Myometrial cell (primary cell): ENCODE results near the gene FAAH. TPM values are rescaled to one million over a fixed set of nuclear protein-coding genes. Genes with fewer than 3 reads are reported as not detected.

Experiments
- total RNA-seq: library from RNA; depleted of rRNA; stranded (reverse); fragments of >200 nt; gene quantifications from 2 replicates; pipeline ENCODE4 v1.2.3, GENCODE V29; 2015

FAAH gene
- 0.29 and 0.89 TPM in 2 replicates for total RNA-seq

DNA sequence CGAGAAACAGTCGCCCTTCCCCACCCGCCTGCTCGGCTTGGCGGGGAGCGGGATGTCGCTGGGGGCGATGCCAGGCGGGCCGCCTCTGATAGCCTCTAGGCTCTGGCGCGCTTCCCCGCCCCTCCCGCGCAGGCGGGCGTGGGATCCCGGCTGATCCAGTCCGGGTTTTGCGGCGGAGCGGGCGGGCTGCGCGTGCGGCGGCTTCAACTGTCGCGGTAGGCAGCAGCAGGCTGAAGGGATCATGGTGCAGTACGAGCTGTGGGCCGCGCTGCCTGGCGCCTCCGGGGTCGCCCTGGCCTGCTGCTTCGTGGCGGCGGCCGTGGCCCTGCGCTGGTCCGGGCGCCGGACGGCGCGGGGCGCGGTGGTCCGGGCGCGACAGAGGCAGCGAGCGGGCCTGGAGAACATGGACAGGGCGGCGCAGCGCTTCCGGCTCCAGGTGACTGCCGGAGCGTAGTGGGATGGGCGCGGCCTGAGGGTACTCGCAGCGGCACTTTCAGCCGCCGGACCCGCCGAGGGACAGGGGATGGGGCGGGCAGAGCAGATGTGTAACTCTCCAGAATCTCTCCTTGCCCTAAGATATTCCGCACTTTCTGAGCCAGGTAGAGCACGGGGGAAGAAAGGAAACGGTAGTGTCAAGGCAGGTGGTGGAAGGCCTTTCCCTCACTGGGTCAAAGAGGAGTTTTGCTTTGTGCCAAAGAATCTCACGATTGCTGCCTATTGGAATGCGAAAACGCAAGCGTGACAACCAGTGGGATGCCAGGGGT, at the start of gene FAAH:
Gene FAAH, plus strand, starts transcription at position 210 of the 764 bp plus-strand sequence. Its CDS starts 32 bp downstream, at position 242.

Other genes with a start within 250 kb of the FAAH start
- gene TSPAN1, start 219.2 kb upstream of the FAAH start, total RNA-seq, result 0.29 TPM in 1 of 2 replicates, not detected in the other
- gene P3R3URF, start 217.8 kb upstream of the FAAH start, total RNA-seq, result not detected in 2 replicates
- gene POMGNT1, start 195.9 kb upstream of the FAAH start, total RNA-seq, result 78.1 and 92.2 TPM in 2 replicates
- gene LURAP1, start 191.0 kb upstream of the FAAH start, total RNA-seq, result 3.0 and 6.6 TPM in 2 replicates
- 5.8 and 6.1 TPM in 2 replicates for gene RAD54L, start 146.6 kb upstream of the FAAH start, total RNA-seq
- gene LRRC41, start 90.7 kb upstream of the FAAH start, total RNA-seq, result 119 and 146 TPM in 2 replicates
- gene UQCRH, start 90.6 kb upstream of the FAAH start, total RNA-seq, result 479 and 585 TPM in 2 replicates
- gene NSUN4, start 53.5 kb upstream of the FAAH start, total RNA-seq, result 7.5 and 9.9 TPM in 2 replicates
- not detected in 2 replicates for gene DMBX1, start 95.5 kb downstream of the FAAH start, total RNA-seq
- not detected in 2 replicates for gene KNCN, start 157.3 kb downstream of the FAAH start, total RNA-seq
- gene MKNK1, start 210.0 kb downstream of the FAAH start, total RNA-seq, result 10.1 and 11.9 TPM in 2 replicates
- 8.6 and 10.6 TPM in 2 replicates for gene MOB3C, start 222.5 kb downstream of the FAAH start, total RNA-seq